ENCODE measurements around the gene SPEG.

Gene SPEG

GRCh38 chr2:219519526-219519916, 84.9 kb downstream of the SPEG start:
- no peak for TF ChIP-seq CTCF (IDR thresholded peaks at IDR 0.05; ENCODE audit: control insufficient read depth, insufficient read depth, low read depth, low read length, missing control alignments)
- no peak for DNase-seq (ENCODE audit: low read depth)
- no peak overlapping the region for H3K4me3 ChIP-seq (ENCODE audit: control insufficient read depth, low read depth, low read length)

- DNase-seq (ENCODE audit: low read depth), result no peak
- TF ChIP-seq CTCF (IDR thresholded peaks at IDR 0.05; ENCODE audit: control insufficient read depth, insufficient read depth, low read depth, low read length, missing control alignments), result no peak
- H3K4me3 ChIP-seq (ENCODE audit: control insufficient read depth, low read depth, low read length), result no peak overlapping the region
Measured at GRCh38 chr2:219520079-219520478, 85.4 kb downstream of the SPEG start.

- DNase-seq (ENCODE audit: low read depth), result no peak
- peak; percentile 87 for TF ChIP-seq CTCF (IDR thresholded peaks at IDR 0.05; ENCODE audit: control insufficient read depth, insufficient read depth, low read depth, low read length, missing control alignments)
Measured at GRCh38 chr2:219521066-219521880, 86.6 kb downstream of the SPEG start.

GRCh38 chr2:219522111-219523030, 87.7 kb downstream of the SPEG start:
- TF ChIP-seq CTCF (IDR thresholded peaks at IDR 0.05; ENCODE audit: control insufficient read depth, insufficient read depth, low read depth, low read length, missing control alignments), result no peak
- H3K4me3 ChIP-seq (ENCODE audit: control insufficient read depth, low read depth, low read length), result no peak overlapping the region
- peak; percentile 48 for DNase-seq (ENCODE audit: low read depth)

More at GRCh38 chr2:219521066-219521880, 86.6 kb downstream of the SPEG start:
- no peak overlapping the region for H3K4me3 ChIP-seq (ENCODE audit: control insufficient read depth, low read depth, low read length)

GRCh38 chr2:219523031-219523671, 88.5 kb downstream of the SPEG start:
- DNase-seq (ENCODE audit: low read depth), result no peak
- H3K4me3 ChIP-seq (ENCODE audit: control insufficient read depth, low read depth, low read length), result no peak overlapping the region
- no peak for TF ChIP-seq CTCF (IDR thresholded peaks at IDR 0.05; ENCODE audit: control insufficient read depth, insufficient read depth, low read depth, low read length, missing control alignments)

GRCh38 chr2:219524817-219525216, 90.2 kb downstream of the SPEG start:
- TF ChIP-seq CTCF (IDR thresholded peaks at IDR 0.05; ENCODE audit: control insufficient read depth, insufficient read depth, low read depth, low read length, missing control alignments), result no peak
- no peak overlapping the region for H3K4me3 ChIP-seq (ENCODE audit: control insufficient read depth, low read depth, low read length)
- DNase-seq (ENCODE audit: low read depth), result no peak

Measured in AG09309 (cell line).